OCI-LY1 (cell line): ENCODE results near the gene XKR7.

Experiments used
- CTCF ChIP-seq: fragments of 200-600 bp; sonication (generic), shearing (Covaris generic); IDR thresholded peaks from 2 replicates; pipeline ENCODE4 v1.5.1; 2017; ENCODE audit warnings: mild to moderate bottlenecking, antibody characterized with exemption, low read length, moderate library complexity, mixed read lengths
- EZH2 ChIP-seq: fragments of 200-600 bp; sonication (generic), shearing (Covaris generic); IDR thresholded peaks from 2 replicates; pipeline ENCODE4 v1.8.0; 2017; ENCODE audit warnings: borderline replicate concordance, mixed run types, mild to moderate bottlenecking, antibody characterized with exemption, low read length, moderate library complexity, mixed read lengths

- TF ChIP-seq CTCF (no peak), EZH2 (no peak)
Measured at GRCh38 chr20:32040142-32040953, 72.4 kb downstream of the XKR7 start.
